HG03045 (cell line): Measurements from ENCODE around the gene ATP13A5.

Experiments
- ATAC-seq: cut with Tn5 transposase; IDR thresholded peaks from one replicate; pipeline ENCODE4 v1.9.1; 2021; ENCODE audit warnings: mild to moderate bottlenecking, moderate library complexity; ENCODE audit not compliant: unreplicated experiment

The ATP13A5 gene, protein sequence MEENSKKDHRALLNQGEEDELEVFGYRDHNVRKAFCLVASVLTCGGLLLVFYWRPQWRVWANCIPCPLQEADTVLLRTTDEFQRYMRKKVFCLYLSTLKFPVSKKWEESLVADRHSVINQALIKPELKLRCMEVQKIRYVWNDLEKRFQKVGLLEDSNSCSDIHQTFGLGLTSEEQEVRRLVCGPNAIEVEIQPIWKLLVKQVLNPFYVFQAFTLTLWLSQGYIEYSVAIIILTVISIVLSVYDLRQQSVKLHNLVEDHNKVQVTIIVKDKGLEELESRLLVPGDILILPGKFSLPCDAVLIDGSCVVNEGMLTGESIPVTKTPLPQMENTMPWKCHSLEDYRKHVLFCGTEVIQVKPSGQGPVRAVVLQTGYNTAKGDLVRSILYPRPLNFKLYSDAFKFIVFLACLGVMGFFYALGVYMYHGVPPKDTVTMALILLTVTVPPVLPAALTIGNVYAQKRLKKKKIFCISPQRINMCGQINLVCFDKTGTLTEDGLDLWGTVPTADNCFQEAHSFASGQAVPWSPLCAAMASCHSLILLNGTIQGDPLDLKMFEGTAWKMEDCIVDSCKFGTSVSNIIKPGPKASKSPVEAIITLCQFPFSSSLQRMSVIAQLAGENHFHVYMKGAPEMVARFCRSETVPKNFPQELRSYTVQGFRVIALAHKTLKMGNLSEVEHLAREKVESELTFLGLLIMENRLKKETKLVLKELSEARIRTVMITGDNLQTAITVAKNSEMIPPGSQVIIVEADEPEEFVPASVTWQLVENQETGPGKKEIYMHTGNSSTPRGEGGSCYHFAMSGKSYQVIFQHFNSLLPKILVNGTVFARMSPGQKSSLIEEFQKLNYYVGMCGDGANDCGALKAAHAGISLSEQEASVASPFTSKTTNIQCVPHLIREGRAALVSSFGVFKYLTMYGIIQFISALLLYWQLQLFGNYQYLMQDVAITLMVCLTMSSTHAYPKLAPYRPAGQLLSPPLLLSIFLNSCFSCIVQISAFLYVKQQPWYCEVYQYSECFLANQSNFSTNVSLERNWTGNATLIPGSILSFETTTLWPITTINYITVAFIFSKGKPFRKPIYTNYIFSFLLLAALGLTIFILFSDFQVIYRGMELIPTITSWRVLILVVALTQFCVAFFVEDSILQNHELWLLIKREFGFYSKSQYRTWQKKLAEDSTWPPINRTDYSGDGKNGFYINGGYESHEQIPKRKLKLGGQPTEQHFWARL

DNA sequence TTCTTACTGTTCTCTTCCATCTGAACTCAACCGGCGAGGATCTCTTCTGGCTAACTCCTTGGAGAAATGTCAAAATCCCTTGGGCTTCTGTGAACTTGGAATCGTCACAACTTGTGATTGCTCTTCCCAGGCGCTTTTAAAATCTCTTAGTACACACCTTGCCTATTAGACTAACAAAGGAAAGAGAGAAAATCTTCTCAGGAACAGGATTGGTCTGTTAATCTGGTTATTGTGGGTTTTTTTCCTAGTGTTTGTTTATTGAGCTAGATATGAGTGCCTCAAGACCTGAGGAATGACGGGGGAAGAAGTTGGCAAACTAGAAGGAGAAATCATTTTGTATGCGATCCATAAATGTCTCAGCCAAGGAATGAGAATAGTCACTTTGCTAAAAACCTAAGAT lies at the start of gene ATP13A5:
TSS of gene ATP13A5 (minus strand) at position 48 of the 400 bp plus-strand sequence. CDS start at position 20, 28 bp downstream.
- ATAC-seq, result no peak

DNA sequence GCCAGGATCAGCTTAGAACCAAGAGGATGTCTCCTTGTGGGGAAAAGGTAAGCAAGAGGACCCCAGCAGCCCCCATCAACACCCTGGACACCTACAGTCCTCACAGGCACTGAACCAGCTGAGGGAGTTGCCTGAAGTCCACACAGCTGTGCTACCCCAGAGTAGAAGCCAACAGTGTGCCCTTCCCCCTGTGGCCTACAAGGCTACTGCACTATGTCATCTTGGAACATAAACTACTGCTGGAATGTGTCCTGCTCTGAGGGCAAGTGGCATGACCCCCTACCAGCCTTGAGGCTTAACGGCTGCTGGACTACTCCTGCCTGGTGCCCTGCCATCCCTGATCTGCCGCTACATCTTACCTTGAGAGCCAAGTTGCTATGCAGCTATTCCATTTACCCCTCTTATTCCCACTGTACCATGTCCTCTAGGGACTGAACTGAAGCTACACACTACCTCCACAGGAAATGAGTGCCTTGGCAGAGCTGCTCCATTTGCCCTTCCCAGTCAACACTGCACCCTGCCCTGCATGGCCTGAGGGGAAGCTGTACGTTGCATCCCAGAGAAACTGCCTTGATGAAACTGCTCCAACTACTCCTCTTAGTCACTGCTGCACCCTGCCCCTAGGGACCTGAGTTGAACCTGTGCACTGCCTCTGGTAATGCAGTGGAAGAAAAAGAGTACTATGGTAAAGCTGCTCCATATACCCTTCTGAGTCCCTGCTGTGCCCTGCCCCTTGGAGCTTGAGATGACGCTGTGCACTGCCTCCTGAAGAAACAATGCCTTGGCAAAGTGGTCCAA lies 40.2 kb upstream of the ATP13A5 start:
- ATAC-seq, result no peak

DNA sequence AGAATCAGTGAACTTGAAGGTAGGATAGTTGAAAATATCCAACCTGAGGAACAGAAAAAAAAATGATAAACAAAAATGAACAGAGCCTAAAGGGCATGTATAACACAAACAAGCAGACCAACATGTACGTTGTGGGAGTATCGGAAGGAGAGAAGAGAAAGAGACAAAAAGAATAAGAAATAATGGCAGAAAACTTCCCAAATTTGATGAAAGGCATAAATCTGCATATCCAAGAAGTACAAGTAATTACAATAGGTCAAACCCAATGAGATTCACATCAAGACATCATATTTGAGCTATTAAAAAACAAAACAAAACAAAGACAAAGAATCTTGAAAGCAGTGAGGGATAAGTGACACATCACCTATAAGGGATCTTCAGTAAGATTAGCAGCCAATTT lies 38.1 kb upstream of the ATP13A5 start:
- no peak for ATAC-seq

DNA sequence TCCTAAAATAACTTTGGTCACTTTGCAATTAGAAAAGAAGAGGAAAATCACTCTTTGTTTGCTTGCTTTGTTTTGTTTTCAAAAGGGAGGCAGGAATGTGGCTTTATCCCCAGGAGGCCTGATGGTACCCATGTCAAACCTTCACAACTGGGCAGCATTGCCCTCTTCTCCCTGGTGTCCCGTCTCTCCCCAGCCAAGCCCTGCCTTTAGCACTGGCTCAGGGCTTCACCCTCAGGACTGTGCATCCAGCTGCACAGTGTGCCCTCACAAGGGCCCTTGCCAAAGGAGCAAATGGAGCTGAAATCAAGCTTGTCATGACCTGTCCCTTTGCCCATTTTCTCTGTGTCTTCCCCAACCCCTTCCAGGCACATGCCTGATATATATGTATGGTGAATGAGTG lies 29.1 kb upstream of the ATP13A5 start:
- no peak for ATAC-seq

DNA sequence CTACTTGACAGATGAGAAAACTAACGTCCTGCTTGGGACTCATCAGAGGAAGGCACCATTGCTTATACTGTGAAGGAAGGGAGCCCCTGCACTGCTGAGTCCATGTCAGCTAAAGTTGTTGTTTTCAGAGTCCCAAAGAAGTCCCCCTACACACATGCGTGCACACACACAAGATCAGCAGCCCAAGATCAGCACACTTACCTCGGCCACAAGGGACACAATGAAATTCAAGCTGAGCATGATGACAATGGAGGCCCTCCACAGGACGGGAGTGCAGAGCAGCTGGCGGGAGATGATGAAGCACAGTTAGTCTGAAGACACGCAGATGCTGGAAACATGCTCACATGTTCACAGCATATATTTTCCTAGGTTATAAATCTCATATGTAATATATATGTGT lies 28.6 kb upstream of the ATP13A5 start:
- no peak for ATAC-seq

GRCh38 chr3:193403307-193403706 lies 24.8 kb upstream of the ATP13A5 start:
- ATAC-seq, result no peak

DNA sequence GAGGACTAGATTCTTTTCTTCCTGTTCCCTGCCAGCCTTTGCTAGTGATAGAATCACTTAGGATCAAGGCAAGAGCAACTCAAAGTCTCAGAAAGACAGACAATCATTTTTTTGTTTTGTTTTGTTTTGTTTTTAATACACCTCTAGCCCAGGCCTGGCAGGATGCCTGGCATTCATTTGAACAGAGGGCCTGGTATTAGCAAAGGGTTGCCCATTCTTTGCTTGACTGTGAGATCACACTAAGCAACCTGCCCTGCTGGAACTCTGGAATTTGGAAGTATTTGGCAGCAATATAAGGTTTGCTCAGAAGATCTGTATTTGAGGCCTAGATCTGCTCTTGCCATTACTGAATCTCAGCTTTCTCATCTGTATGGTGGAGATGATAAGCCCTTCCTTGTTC lies 21.8 kb upstream of the ATP13A5 start:
- ATAC-seq, result no peak

GRCh38 chr3:193396451-193397244 lies 18.1 kb upstream of the ATP13A5 start:
- no peak for ATAC-seq

DNA sequence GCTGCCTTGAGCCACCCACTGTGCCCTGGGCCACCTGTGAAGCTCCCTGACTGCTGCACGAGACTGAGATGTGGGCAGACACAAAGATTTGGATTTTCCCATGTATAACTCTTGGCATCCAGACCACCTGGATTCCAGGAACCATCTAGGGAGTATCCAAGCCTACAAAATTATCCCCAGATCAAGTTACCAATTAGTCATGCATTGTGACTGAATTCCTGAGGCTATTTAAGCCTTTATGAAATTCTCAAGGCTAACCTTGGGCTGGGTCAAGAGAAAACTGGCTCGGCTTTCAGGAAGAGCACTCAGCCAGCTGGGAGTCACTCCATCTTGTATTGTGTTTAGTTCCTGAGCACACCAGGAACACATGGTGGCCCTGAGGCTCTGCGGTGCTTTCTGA lies 13.3 kb upstream of the ATP13A5 start:
- ATAC-seq, result no peak

DNA sequence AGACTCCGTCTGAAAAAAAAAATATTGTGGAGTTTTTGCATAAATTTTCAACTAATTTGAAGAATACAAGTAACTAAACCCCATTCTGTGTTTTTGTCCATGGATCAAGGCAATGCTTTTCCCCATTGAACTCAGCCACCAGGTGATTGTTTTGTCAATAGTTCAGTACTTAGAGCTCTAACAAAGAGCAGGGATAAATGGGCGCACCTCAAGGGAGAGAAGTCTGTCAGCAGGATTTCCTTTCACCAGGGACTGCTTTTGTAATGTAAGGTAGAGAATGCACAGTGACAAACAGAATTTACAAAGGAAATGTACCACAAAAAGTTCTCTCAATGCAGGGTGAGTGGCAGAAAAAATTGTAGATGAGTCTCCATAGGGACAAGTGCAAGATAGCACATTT lies 10.8 kb upstream of the ATP13A5 start:
- no peak for ATAC-seq

GRCh38 chr3:193388361-193388760 lies 9.8 kb upstream of the ATP13A5 start:
- ATAC-seq, result no peak

- ATAC-seq, result no peak
Measured at GRCh38 chr3:193387596-193387995, 9.0 kb upstream of the ATP13A5 start.

GRCh38 chr3:193377591-193377990 lies 962 bp downstream of the ATP13A5 start:
- ATAC-seq, result no peak

DNA sequence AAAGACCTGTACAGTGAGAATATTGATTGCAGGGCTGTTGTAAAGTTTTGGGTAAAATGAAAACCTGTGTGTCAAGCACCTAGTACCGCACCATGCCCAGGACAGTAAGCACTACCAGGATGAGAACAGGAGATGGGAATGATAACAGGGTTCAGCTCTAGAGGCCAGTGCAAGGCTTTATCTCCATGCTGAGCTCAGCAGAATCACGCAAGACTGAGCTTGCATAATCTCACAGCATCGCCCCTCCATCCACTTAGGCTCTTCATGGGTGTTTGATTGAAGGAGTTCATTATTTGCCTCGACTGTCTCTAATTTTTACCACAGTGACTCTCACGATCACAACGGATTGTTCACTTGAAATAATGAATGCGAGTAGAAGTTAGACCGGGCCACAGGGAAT lies 2.9 kb downstream of the ATP13A5 start:
- ATAC-seq, result no peak

DNA sequence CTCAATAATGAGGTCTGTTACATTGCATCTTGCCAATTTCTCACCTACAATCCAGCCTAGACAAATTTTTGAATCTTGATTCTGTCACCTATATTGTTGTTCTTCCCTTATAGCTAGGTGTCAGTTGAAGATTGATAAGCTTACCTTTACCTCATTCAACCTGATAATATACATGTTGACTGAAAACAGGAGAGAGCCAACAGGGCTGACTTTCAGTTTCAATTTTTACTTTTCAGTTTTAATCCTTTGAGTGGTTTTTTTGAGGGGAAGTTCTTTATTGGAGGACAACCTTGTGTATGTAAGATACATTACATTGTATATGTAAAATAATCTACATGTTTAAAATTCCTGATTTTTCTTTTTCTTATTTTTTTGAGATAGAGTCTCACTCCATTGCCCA lies 5.8 kb downstream of the ATP13A5 start:
- ATAC-seq, result no peak

- no peak for ATAC-seq
Measured at GRCh38 chr3:193367868-193368267, 10.7 kb downstream of the ATP13A5 start.

- no peak for ATAC-seq
Measured at GRCh38 chr3:193357291-193357690, 21.3 kb downstream of the ATP13A5 start.

- no peak for ATAC-seq
Measured at GRCh38 chr3:193354423-193354822, 24.1 kb downstream of the ATP13A5 start.

DNA sequence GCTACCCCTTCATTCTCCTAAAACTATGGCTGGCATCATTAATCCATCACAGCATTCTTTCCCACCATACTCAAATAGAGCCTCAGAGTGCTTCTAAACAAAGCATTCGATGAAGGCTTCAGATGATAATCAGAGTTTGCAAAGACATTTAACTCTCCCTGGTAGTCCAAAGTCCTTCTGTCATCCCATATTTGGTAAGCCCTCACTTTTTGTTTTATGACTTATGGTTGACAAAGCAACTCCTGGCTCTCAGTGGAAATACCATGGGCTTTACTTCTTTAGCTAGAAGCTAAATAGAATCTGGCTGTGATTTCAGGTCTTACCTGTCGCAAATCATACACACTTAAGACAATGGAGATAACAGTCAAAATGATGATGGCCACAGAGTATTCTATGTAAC lies 27.8 kb downstream of the ATP13A5 start:
- no peak for ATAC-seq

- ATAC-seq, result no peak
Measured at GRCh38 chr3:193348686-193349085, 29.9 kb downstream of the ATP13A5 start.
